G401 (cell line): ENCODE measurements around the gene CDH4. TPM values are rescaled to one million over a fixed set of nuclear protein-coding genes. Genes with fewer than 3 reads are reported as not detected.

Experiments
- DNase-seq: peaks from one replicate; pipeline ENCODE4 v3.0.0-alpha.2; 2015; ENCODE audit warnings: low spot score
- in situ Hi-C: cut with HindIII; loops from 2 replicates; pipeline ENCODE4 v1.10.0; 2016; ENCODE audit warnings: low sequenced_read_pairs, mixed read lengths
- total RNA-seq: library from RNA; depleted of rRNA; stranded (reverse); fragments of >200 nt; shearing (Covaris generic); gene quantifications from 2 replicates; pipeline ENCODE4 v1.2.3, GENCODE V29; 2014

CDH4 gene
- total RNA-seq, 1 experiment from 2014 or later: 12.9 TPM

DNA sequence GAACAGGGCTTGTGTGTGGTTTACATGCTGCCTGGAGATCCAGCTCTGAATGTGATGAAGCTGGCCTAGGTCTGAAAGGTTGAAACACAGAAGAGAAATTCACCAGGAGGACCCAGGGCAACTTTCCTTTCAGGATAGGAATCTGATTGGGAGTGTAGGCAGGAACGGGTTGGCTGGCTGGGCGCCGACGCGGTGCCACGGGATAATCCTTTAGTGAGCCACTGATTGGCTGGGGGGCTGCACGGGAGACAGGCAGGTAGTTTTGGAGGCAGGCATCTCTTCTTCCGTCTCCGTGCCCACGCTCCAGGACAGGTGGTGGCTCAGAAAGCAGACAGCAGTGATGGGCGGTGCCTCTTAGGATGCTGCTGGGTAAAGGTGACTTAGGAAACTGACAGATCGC is 294.6 kb downstream of the CDH4 start:
- no peak for DNase-seq
- in situ Hi-C loops: no loop called here

DNA sequence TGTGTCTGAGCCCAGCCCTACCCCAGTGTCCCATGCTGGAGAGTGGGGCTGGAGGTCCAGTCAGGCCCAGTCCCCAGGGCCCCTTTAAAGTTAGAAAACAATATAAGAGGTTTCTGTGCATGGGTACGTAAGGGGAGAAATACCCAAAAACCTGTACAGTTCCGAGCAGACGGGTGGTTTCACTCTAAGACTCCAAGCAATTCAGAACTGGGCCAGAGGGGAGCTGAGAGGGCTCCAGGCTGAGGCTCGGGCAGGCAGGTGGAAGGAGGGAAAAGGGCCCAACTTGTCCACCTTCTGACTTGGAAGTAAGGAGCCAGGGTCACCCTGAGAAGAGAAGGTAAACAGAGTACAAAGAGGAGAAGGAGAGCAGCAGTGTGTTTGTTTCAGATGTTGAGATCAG is 296.0 kb downstream of the CDH4 start:
- in situ Hi-C loops: no loop called here
- DNase-seq: no peak

DNA sequence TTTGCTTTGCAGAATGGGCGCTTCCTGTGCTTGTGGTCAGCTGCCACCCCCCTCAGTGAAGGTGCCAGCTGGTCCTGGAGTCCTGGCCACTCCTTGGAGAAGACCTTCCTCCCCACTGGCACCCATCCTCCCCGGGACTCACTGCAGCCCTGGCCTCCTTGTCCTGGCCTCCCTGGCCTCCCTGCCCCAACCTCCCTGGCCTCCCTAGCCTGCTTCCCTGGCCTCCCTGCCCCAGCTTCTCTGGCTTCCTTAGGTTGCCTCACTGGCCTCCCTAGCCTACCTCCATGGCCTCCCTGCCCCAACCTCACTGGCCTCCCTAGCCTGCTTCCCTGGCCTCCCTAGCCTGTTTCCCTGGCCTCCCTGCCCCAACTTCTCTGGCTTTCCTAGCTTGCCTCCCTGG is 297.8 kb downstream of the CDH4 start:
- in situ Hi-C loops: no loop called here
- DNase-seq: no peak

DNA sequence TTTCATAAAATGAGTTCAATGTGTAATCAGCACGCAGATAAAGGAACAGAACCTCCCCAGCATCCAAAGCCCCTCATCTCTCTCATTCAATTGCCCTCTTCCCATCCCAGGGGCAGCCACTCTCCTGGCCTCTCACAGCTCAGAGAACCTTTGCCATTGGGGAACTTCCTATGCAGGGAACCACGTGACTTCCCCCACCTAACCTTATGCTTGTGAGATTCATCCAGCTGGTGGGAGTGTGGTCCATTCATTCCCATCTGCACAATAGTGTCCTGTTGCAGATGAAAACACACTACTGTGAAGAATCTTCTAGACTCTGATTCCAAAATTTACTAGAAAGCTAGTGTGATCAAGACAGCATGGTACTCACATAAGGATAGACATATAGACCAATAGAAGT is 299.3 kb downstream of the CDH4 start:
- in situ Hi-C loops: no loop called here
- DNase-seq: no peak

DNA sequence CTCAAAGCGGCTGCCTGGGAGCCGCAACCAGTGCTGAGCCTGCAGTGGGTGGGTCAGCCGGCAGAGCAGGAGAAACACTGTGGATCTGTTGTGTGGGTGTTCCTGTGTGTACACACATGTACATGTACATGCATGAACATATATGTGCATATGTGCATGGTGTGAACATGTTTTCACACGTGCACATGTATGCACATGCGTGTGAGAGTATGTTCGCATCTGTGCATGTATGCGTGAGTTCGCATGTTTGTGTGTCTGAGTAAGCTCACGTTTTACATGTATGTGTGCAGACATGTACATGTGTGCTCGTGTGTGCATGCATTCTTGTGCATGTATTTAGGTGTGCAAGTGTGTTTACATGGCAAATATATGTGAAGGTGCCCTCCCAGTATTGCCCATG is 302.6 kb downstream of the CDH4 start:
- in situ Hi-C loops: no loop called here
- DNase-seq: no peak

DNA sequence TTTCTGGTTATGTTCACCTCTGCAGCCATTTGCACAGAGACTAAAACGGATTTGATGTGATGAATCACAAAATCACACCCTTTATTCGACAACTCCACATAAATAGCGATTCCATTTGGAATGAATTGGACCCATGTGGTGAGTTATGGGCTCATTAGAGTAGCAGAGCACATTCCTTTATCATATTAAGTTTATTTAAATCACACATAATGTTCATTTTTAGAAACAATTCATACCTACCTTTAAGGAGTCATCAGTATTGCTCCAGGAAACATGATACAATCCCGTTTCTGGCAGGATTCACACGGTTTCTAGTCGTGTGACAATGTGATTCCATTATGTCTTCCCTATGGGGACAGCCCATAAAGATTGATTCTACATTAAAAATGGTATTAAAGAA is 303.5 kb downstream of the CDH4 start:
- no peak for DNase-seq
- in situ Hi-C loops: no loop called here

DNA sequence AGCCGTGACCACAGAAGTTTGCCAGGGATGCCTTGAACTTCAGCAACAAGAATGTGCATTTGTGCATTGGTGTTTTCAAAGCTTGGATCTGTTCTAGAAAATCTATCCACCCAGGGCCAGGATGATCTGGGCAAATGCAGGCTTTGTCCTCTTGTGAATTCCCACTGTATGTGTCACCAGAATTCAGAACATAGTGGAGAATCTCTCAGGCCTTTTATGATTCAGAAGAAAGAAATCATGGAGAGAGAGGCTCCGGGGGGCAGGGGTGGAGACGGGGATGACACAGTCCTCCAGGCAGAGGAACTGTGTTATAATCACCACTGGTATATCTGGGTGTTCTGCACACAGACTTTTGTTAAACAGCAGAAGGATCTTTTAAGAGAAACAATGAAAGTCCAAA is 304.1 kb downstream of the CDH4 start:
- in situ Hi-C loops: no loop called here
- DNase-seq: no peak

DNA sequence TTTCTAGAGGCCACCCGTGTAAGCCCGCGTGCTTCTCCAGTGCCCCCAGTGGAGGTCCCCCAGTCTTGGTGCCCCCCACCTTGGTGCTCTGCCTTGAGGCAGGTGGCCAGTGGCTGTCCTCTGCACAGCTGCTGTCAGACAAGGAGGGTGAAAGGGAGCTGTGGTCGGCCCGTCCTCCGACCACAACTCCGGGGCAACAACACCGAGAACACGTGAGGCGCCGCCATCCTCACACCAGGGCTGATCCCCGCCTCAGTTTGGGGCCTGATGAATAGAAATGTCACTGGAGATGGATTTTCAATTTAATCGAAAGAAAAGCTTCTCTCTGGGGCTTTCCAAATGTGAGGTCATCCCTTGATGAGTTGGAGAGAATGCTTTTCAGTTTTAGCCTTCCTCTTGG is 304.6 kb downstream of the CDH4 start:
- in situ Hi-C loops: no loop called here
- DNase-seq: no peak

DNA sequence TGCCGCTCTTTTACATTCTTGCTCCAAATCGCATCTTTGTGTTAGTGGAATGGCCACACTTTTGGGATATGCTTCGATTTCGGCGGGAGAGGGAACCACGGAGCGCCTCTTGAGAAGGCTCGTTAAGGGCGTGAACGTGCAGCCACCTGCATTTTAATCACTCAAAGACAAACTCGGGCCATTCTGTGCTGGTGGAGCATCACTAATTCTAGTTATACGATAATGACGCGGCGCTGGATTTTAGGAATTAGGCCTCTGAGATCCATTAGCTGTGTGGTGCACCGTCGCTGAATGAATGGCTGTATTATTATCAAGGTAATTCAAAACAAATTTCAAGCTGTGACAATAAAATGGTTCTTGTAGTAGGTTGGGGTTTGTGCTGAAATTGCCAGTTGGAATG is 305.6 kb downstream of the CDH4 start:
- DNase-seq: no peak
- in situ Hi-C loops: no loop called here

DNA sequence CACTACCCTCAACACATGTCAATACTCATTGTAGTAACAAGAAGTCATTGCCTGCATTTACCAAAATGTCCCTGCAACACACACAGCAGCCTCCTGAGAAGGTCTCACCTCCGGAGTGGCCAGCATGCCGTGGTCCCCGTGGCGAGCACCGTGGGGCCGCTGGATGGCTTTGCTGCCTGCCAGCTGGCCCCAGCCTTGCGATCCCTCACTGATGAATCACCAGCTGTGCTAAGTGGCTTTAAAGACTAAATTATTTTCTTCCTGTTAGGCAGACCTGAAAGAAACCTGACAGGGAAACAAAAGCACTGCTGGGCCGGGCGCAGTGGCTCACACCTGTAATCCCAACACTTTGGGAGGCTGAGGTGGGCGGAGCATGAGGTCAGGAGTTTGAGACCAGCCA is 306.7 kb downstream of the CDH4 start:
- no peak for DNase-seq
- in situ Hi-C loops: no loop called here

DNA sequence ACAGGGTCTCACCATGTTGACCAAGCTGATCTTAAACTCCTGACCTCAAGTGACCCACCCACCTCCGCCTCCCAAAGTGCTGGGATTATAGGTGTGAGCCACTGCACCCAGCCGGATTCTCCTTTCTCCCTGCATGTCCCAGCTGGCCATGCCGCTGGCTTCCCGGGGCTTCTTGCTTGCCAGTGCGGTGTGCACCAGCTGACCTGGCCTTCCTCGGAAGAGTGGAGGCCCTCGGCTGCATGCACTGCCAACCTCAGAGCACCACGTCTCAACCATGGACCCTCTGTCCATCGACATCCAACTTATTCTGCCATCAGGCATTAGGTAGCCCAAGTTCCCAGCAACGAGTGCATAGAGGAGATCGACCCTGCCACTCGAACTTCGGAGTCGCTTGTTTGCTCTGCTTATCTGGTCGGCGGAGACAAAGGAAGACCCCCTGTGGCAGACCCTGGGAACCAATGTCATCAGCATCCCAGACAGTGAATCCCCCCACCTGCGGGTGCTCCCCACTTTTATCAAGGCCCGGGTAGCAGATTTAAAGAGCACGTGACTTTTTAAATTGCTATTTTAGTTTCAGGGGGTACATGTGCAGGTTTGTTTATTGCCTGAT is 307.8 kb downstream of the CDH4 start:
- in situ Hi-C loops: no loop called here
- no peak for DNase-seq

DNA sequence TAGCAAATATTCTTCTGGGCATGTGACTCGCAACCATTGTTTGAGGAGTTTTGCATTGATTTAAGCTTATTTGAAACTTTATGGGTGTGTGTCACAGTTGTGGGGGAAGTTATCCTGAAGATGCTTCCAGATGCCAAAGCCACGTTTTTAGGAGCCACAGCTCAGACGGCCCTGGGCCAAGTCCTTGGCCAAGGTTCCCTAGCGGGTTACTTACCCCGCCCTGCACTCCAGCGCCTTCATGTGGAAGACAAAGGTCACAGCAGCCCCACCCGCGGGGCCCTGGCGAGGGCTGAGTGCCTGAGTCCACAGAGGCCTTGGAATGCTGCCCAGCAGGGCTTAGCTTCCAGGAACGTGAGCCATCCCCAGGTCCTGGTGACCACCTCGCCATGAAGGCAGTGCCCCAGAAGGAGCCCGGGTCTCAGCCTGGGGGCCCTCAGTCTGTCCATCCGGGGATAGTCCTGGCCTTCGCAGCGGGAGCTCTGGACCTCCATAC is 308.3 kb downstream of the CDH4 start:
- no peak for DNase-seq

DNA sequence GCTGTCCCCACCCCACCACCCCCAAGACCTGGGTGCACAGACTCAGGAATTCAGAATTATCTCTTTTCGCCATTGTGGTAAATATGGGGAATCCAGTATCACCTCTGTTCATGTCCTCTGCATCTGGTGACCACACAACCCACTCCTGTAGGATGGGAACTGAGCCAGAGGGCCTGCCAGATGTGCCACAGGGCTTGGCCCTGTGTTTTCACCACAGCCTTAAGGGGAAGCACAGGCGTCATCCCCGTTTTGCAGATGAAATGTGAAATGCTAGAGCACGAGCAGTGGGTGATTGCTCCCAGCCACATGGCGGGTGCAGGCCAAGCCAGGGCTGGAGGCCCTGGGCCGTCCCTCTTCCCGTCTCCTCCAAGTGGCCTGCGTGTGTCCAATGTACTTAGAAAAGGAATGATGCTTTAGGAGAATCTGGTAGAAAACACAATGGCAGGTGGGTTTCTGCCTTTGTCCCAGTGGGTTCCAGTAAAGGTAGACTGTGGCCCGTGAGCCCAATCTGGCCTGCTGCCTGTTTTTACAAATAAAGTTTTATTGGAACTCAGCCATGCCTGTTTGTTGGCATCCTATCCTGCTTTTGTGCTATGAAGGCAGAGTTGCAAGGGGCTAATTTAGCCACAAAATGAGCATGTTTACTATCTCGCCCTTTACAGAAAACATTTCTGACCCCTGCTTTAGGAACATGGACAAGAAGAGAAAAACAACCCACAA is 309.2 kb downstream of the CDH4 start:
- in situ Hi-C loops: no loop called here

More for the DNA sequence above, 308.3 kb downstream of the CDH4 start:
- in situ Hi-C loops: no loop called here

DNA sequence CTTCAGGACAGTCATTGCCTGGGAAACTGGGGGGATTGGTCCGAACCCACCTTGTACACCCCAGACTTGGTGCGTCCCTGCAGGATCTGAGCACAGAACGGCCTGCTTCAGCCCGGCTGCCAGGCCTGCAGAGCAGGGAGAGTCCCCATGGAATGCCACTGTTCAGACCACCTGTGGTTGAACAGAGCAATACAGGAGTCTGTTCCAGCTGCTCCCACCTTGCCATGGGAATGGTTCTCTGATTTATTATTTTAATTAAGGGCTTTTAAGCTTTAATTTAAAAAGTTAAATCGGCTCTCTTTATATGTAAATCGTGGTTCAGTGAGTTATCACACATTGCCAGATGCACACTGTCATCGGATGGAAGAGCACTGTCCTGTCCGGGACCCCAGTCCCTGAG is 310.4 kb downstream of the CDH4 start:
- in situ Hi-C loops: no loop called here
- DNase-seq: no peak

More for the DNA sequence above, 309.2 kb downstream of the CDH4 start:
- DNase-seq: no peak

DNA sequence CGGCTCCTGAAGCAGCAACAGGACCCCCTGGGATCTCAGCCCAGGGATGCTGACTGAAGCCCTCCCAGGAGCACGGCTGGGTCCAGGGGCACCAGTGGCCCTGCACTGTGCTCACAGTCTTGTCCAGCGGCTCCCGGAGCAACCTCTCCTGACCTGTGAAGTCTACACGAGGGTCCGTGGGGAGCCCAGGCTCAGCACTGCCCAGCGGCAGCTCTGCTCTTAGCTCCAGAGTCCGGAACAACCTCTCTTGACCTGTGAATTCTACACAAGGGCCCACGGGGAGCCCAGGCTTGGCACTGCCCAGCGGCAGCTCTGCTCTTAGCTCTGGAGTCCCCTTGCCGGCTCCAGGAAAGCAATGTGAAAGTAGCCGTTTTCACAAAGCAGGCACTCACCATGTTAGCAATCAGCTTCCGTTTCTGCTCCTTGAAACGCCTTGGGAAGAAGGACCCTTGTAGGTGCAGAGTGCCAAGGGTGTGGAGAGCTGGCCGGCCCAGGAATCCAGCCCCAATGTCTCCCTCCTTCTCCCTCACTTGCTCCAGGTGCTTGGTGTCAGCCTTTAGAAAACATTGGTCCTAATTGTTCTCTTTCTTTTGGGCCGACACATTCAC is 310.9 kb downstream of the CDH4 start:
- in situ Hi-C loops: no loop called here
- DNase-seq: no peak

DNA sequence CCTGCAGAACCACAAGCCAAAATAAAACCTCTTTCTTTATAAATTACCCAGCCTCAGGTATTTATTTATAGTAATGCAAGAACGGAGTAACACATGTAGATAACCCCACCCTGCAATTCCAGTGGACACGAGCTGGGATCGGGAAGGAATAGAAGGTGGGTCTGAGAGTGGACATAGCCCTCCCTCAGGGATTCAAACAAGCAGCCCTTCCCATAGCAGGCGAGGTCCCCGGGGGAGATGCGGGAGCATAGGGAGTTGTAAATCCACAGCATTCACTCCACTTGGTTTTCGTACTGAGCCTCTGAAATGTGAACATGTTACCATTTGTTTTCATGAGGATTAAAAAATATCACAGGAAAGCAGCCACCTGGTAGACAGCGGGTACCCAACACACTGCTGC is 312.6 kb downstream of the CDH4 start:
- in situ Hi-C loops: no loop called here
- no peak for DNase-seq

DNA sequence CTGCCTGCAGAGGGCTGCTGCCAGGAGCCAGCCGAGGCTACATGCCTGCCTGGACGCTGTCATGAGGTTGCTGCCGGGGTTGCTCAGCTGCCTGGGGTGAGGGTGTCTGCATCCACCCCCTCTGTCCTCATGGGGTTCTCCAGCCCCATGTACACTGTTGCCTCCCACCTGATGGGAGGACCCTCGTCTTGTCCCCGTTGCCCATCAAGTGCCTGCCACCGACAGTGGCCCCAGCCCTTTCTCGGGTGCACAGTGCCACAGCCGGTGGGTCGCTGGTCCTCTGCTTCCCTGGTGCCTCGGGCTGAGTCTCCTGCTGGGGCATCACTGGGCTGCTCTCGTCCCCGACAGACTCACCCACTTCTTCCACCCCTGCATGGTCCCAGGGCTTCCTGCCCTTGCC is 313.7 kb downstream of the CDH4 start:
- in situ Hi-C loops: no loop called here
- no peak for DNase-seq

DNA sequence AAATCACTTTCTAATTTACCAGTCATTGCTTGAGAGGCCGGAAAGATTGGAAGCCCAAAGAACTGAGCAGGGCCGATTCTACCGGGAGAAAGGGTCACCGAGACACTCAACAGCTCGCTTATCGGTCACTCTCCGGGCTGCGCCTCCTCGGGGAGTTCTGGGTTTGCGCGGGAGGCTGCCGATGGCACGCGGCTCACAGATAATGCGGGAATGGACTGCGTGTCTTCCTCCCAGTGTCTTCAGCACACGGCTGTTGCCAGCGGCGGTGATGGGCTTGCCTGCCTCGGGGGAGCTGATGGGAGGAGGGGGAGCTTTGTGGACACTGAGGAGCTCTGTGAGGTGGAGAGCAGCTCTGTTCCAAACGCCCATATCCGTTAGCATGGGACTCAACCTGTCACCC is 314.6 kb downstream of the CDH4 start:
- DNase-seq: no peak
- in situ Hi-C loops: no loop called here

DNA sequence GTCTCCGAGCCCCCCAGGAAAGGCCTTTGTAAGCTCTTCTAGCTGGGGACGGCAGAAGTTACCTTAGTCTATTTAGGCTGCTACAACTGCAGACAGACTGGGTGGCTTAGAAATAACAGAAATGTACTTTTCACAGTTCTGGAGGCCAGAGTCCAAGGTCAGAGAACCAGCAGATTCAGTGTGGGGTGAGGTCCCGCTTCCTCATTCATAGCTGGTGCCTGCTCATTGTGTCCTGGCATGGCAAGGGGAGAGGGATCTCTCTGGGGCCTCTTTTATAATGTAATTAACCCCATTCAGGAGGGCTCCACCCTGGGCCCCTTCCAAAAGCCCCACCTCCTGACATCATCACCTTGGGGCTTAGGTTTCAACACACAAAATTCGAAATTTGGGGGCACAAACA is 315.1 kb downstream of the CDH4 start:
- in situ Hi-C loops: no loop called here
- DNase-seq: no peak

DNA sequence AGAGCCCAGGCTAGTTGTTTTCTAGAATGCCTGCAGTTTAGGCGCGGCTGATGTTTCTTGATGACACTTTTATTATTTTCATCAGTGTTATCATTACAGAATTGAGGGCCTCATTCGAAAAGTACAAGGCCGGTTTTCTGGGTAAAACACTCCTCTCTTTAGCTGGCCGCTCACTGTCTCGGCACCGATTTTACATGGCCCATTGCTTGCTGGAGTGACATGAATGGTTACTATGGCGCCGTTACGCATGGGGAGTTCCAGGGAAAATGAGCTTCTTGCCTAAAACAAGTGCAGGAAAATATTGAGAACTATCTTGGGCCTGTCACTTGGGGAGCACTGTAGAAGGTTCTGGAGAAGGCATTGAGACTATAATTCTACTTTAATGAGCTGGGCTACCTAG is 317.8 kb downstream of the CDH4 start:
- in situ Hi-C loops: no loop called here
- DNase-seq: peak; percentile 5
